Vagina (tissue), 2 donors: ENCODE data around the gene RBPJ. TPM values are rescaled to one million over a fixed set of nuclear protein-coding genes. Genes with fewer than 3 reads are reported as not detected.

Experiments used
- DNase-seq, 2 donors: peaks; one replicate each; pipeline ENCODE4 v3.0.0-alpha.2; 2017; ENCODE audit errors: extremely low spot score in 2 of 2
- H3K27ac ChIP-seq: fragments of 200-600 bp; sonication (generic); one replicate; pipeline ENCODE4 v1.5.1; 2019
- H3K27me3 ChIP-seq: fragments of 200-600 bp; sonication (generic); one replicate; pipeline ENCODE4 v1.5.1; 2019
- H3K36me3 ChIP-seq, 2 donors: fragments of 200-600 bp; sonication (generic); one replicate each; pipeline ENCODE4 v1.5.1; 2017 to 2019
- H3K4me1 ChIP-seq: fragments of 200-600 bp; sonication (generic); one replicate; pipeline ENCODE4 v1.5.1; 2019
- H3K4me3 ChIP-seq, 2 donors: fragments of 200-600 bp; sonication (generic); 1 replicate in 1 of 2; 2 replicates in 1 of 2; pipeline ENCODE4 v1.5.1; 2016 to 2019
- H3K9me3 ChIP-seq: fragments of 200-600 bp; sonication (generic); one replicate; pipeline ENCODE4 v1.5.1; 2019
- CTCF ChIP-seq, 3 experiments: fragments of 450-650 bp in 2 of 3; fragments of 200-600 bp in 1 of 3; sonication (generic) in 1 of 3; IDR thresholded peaks; one replicate each; pipeline ENCODE4 v1.5.1; 2017 to 2019; ENCODE audit warnings: antibody characterized with exemption in 3 of 3, mild to moderate bottlenecking in 2 of 3, moderate library complexity in 2 of 3
- POLR2A ChIP-seq, 2 donors: fragments of 450-650 bp; IDR thresholded peaks; one replicate each; pipeline ENCODE4 v1.6.1; 2017; ENCODE audit warnings: antibody characterized with exemption in 2 of 2, mild to moderate bottlenecking in 2 of 2, moderate library complexity in 2 of 2
- POLR2AphosphoS5 ChIP-seq, 2 donors: sonication (generic); formaldehyde crosslinking; IDR thresholded peaks; one replicate each; pipeline ENCODE4 v1.9.0; 2017; ENCODE audit warnings: antibody characterized with exemption in 2 of 2, mild to moderate bottlenecking in 2 of 2, low read depth in 1 of 2; ENCODE audit not compliant: insufficient read depth in 1 of 2
- intact Hi-C: fragments of 100-400 bp; cut with DNase I; formaldehyde crosslinking; loops from one replicate; pipeline ENCODE4 v1.15.1; 2023
- total RNA-seq: library from RNA; depleted of rRNA; stranded (reverse); fragments of >200 nt; gene quantifications from one replicate; pipeline ENCODE4 v1.2.3, GENCODE V29; 2016

RBPJ gene
- total RNA-seq, 1 donor from 2014 or later = 50.8 TPM

- no peak overlapping the region for H3K4me3 ChIP-seq
- TF ChIP-seq POLR2AphosphoS5 (IDR thresholded peaks at IDR 0.05; ENCODE audit: insufficient read depth in 1 of 2, low read depth in 1 of 2) (no peak), CTCF (IDR thresholded peaks at IDR 0.05) (no peak), POLR2A (IDR thresholded peaks at IDR 0.05) (no peak)
- no peaks in the 10 kb centered on the region for H3K27me3 ChIP-seq
- no peaks in the 10 kb centered on the region for H3K4me1 ChIP-seq
- H3K36me3 ChIP-seq = no peaks in the 10 kb centered on the region
- H3K27ac ChIP-seq = no peak overlapping the region
- intact Hi-C loops = no loop called here
- no peaks in the 10 kb centered on the region for H3K9me3 ChIP-seq
- DNase-seq = no peak
Observed at GRCh38 chr4:26475716-26476115, 154.9 kb downstream of the RBPJ start.

DNA sequence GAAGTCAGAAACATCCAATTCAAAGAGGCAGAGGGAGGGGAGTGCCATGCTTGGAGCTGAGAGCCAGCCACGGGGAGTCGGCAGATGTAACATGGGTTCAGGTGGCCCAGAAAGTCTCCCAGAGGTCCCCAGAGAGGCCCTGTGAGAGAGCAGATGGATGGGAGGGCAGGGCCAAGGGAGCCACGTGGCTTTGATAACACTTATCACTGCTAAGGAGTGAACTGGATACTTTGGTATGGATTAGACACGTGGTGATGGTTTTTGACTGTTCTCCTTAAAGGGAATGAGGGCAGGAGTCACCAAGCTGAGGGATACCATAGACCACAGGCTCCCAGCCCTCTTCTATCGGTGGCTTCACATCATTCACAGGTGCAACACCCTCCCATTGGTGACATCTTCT lies 155.7 kb downstream of the RBPJ start:
- TF ChIP-seq POLR2A (IDR thresholded peaks at IDR 0.05) (no peak), CTCF (IDR thresholded peaks at IDR 0.05) (no peak), POLR2AphosphoS5 (IDR thresholded peaks at IDR 0.05; ENCODE audit: insufficient read depth in 1 of 2, low read depth in 1 of 2) (no peak)
- Histone ChIP-seq H3K36me3 (no peaks in the 10 kb centered on the region), H3K4me3 (no peak overlapping the region), H3K27ac (no peak overlapping the region), H3K9me3 (no peaks in the 10 kb centered on the region), H3K4me1 (no peaks in the 10 kb centered on the region), H3K27me3 (no peaks in the 10 kb centered on the region)
- no peak for DNase-seq
- intact Hi-C loops = no loop called here

GRCh38 chr4:26478330-26478729 lies 157.5 kb downstream of the RBPJ start:
- no peak for TF ChIP-seq POLR2A (IDR thresholded peaks at IDR 0.05)
- TF ChIP-seq POLR2AphosphoS5 (IDR thresholded peaks at IDR 0.05; ENCODE audit: insufficient read depth in 1 of 2, low read depth in 1 of 2) = no peak
- no peak for TF ChIP-seq CTCF (IDR thresholded peaks at IDR 0.05)
- no peaks in the 10 kb centered on the region for H3K4me1 ChIP-seq
- H3K36me3 ChIP-seq = no peaks in the 10 kb centered on the region
- intact Hi-C loops = no loop called here
- H3K27ac ChIP-seq = no peak overlapping the region
- no peaks in the 10 kb centered on the region for H3K9me3 ChIP-seq
- no peak overlapping the region for H3K4me3 ChIP-seq
- H3K27me3 ChIP-seq = no peaks in the 10 kb centered on the region
- no peak for DNase-seq

DNA sequence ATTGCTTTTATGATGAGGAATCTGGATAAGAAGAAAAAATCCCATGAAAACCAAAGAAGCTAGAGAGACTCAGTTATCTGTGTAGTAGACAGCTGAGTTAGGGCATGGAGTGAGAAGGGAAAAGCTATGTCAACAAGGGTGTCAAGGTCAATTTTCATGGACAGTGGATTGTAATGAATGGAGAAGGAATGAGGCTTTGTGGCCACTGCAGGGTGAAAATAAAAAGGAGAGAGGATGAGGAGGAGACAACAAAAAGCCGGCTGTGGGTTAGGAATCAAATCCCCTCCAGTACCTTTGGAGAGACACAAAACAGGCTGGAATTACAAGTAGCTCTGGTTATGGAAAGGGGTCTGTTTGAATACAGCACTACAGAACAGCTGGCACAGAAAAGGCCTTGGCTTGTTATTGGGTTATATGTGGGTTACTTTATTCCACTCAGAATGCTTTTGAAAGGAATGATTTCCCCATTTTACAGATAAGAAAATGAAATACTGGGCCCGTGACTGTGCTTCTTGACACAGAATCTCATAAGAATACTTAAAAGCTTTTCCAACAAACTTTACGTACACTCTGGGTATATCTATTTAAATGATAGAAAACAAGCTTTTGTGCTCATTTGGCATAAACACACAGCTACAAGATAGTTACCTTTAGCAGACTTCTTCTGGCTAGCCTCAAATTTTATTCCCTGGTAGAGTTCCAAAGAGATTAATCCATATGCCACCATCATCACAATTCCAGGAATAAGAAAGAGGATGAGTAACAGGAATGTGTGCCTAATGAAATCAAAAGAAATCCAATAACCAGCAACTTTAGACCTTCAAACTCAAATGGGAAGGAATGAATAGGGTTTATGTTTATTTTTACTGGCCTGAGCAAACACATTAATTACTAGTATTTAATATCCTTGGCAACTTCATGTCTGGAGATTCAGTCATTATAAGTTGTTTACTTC lies 162.0 kb downstream of the RBPJ start:
- H3K27me3 ChIP-seq = no peaks in the 10 kb centered on the region
- H3K4me3 ChIP-seq = no peak overlapping the region
- intact Hi-C loops = no loop called here
- no peaks in the 10 kb centered on the region for H3K36me3 ChIP-seq
- no peak overlapping the region for H3K27ac ChIP-seq
- no peaks in the 10 kb centered on the region for H3K4me1 ChIP-seq
- no peaks in the 10 kb centered on the region for H3K9me3 ChIP-seq
- no peak for TF ChIP-seq POLR2AphosphoS5 (IDR thresholded peaks at IDR 0.05; ENCODE audit: insufficient read depth in 1 of 2, low read depth in 1 of 2)
- no peak for TF ChIP-seq POLR2A (IDR thresholded peaks at IDR 0.05)
- TF ChIP-seq CTCF (IDR thresholded peaks at IDR 0.05) = no peak
- no peak for DNase-seq

DNA sequence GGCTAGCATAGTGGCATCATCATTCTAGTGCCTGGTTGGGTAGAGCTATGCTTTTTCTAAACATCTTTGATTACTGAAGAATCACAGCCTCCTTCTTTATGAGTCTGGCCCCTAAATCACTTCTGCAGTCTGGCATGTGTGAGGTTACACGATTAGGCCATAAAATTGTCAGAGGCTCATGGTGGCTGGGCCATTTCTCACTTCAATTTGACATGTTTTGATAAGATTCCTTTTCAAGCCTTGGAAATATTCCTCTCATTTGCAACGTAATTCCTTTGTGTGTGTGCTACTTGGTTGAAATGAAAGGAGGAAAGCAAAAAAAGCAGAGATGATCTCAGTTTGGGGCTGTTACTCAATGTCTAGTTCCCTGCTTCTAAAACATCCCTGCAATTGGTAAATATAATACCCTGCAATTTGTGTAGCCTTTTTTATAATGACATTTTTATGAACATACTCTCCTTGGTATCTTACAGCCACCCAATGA lies 163.3 kb downstream of the RBPJ start:
- no peak for DNase-seq

More for the DNA sequence above, 163.3 kb downstream of the RBPJ start:
- H3K4me1 ChIP-seq = no peaks in the 10 kb centered on the region
- H3K9me3 ChIP-seq = no peaks in the 10 kb centered on the region
- TF ChIP-seq CTCF (IDR thresholded peaks at IDR 0.05) (no peak), POLR2AphosphoS5 (IDR thresholded peaks at IDR 0.05; ENCODE audit: insufficient read depth in 1 of 2, low read depth in 1 of 2) (no peak), POLR2A (IDR thresholded peaks at IDR 0.05) (no peak)
- H3K27ac ChIP-seq = no peak overlapping the region
- intact Hi-C loops = no loop called here
- H3K4me3 ChIP-seq = no peak overlapping the region
- H3K27me3 ChIP-seq = no peaks in the 10 kb centered on the region
- H3K36me3 ChIP-seq = no peaks in the 10 kb centered on the region
